HEK293T (cell line): ENCODE data around the gene FLNB.

ENCODE experiments used
- BHLHE40 ChIP-seq: fragments of 450-650 bp; IDR thresholded peaks from 2 replicates; pipeline ENCODE4 v1.6.1; 2016; ENCODE audit warnings: mild to moderate bottlenecking, moderate library complexity, borderline replicate concordance
- CTBP1 ChIP-seq: fragments of 450-650 bp; IDR thresholded peaks from 2 replicates; pipeline ENCODE4 v1.6.1; 2016; ENCODE audit warnings: borderline replicate concordance
- NFRKB ChIP-seq: fragments of 450-650 bp; IDR thresholded peaks from 2 replicates; pipeline ENCODE4 v1.6.1; 2016; ENCODE audit warnings: mild to moderate bottlenecking, moderate library complexity
- SUZ12 ChIP-seq: fragments of 450-650 bp; IDR thresholded peaks from 2 replicates; pipeline ENCODE4 v1.6.1; 2016; ENCODE audit warnings: mild to moderate bottlenecking
- ZNF384 ChIP-seq: fragments of 450-650 bp; IDR thresholded peaks from 2 replicates; pipeline ENCODE4 v1.6.1; 2016

GRCh38 chr3:57960174-57960505 is 48.1 kb upstream of the FLNB start:
- TF ChIP-seq CTBP1: no peak
- no peak for TF ChIP-seq ZNF384
- TF ChIP-seq NFRKB: no peak
- TF ChIP-seq BHLHE40: no peak
- TF ChIP-seq SUZ12: no peak
